Left ventricle myocardium inferior (tissue), 1 donor: ENCODE results near the gene NUP210. TPM values are rescaled to one million over a fixed set of nuclear protein-coding genes. Genes with fewer than 3 reads are reported as not detected.

Experiments used
- DNase-seq: peaks from one replicate; pipeline ENCODE4 v3.0.0-alpha.2; 2020
- H3K27ac ChIP-seq: fragments of 200-600 bp; replicated peaks from 2 replicates; pipeline ENCODE4 v1.8.0; 2021
- H3K27me3 ChIP-seq: fragments of 200-600 bp; 2 replicates; pipeline ENCODE4 v1.8.0; 2021; ENCODE audit warnings: low read depth
- H3K36me3 ChIP-seq: fragments of 200-600 bp; 2 replicates; pipeline ENCODE4 v1.8.0; 2021
- H3K4me1 ChIP-seq: fragments of 200-600 bp; 2 replicates; pipeline ENCODE4 v1.8.0; 2021
- H3K4me3 ChIP-seq: fragments of 200-600 bp; 2 replicates; pipeline ENCODE4 v1.8.0; 2021; ENCODE audit warnings: mild to moderate bottlenecking, moderate library complexity
- H3K9me3 ChIP-seq: fragments of 200-600 bp; replicated peaks from 2 replicates; pipeline ENCODE4 v1.8.0; 2021
- intact Hi-C: fragments of 100-400 bp; cut with micrococcal nuclease; formaldehyde crosslinking; loops from one replicate; pipeline ENCODE4 v1.11.0; 2022
- total RNA-seq: library from RNA; stranded (reverse); fragmentation: NEBNext Ultra II Directional; extraction: Animal tissue kit (Norgen Biotek cat#: 25700); gene quantifications from one replicate; pipeline ENCODE4 v1.2.1, GENCODE V29; 2021
- TF ChIP-seq, protein P1 (sequence below): fragments of 200-600 bp; IDR thresholded peaks from 2 replicates; pipeline ENCODE4 v1.8.0; 2021; ENCODE audit warnings: antibody characterized with exemption, mild to moderate bottlenecking, borderline replicate concordance
- donor health status: DM: no; HTN: yes; CAD: no; lungs with severe emphysema.

Gene NUP210
- total RNA-seq, 1 donor from 2014 or later = 2.8 TPM

DNA sequence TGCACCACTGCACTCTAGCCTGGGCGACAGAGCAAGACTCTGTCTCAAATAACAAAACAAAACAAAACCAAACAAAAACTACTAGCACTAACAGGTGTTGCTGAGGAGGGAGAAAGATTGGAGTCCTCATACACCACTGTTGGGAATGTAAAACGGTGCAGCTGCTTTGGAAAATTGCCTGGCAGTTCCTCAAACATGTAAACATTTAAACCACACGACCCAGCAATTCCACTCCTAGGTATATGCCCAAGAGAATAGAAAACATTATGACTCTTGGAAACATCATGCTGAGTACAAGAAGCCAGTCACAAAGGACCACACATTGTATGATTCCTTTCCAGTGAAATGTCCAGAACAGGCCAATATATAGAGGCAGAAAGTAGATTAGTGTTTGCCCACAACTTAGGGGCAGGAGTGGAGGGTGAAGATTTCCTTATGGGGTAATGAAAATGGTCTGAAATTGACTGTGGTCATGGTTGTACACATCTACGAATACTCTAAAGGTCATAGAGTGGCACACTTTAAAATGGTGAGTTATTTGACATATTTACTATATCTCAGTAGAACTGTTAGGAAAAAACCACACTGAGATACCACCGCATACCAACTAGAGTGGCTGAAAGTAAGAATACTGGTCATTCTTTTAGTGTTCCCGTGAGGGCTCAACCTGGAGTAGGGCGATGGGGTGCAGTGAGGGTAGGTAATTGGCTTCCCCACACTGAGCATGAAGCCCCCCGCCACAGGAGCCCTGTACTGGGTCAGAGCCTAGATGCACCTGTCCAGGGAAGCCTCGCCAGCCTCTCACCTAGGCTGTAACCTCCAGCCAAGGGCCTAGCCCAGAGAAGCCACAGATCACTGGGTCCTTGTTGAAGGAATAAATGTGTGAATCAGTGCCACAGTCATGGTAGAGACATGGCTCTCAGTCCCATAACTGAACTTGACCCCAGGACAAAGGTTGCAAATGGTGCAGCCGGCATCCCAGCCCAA lies 131.1 kb downstream of the NUP210 start:
- TF ChIP-seq, protein P1, sequence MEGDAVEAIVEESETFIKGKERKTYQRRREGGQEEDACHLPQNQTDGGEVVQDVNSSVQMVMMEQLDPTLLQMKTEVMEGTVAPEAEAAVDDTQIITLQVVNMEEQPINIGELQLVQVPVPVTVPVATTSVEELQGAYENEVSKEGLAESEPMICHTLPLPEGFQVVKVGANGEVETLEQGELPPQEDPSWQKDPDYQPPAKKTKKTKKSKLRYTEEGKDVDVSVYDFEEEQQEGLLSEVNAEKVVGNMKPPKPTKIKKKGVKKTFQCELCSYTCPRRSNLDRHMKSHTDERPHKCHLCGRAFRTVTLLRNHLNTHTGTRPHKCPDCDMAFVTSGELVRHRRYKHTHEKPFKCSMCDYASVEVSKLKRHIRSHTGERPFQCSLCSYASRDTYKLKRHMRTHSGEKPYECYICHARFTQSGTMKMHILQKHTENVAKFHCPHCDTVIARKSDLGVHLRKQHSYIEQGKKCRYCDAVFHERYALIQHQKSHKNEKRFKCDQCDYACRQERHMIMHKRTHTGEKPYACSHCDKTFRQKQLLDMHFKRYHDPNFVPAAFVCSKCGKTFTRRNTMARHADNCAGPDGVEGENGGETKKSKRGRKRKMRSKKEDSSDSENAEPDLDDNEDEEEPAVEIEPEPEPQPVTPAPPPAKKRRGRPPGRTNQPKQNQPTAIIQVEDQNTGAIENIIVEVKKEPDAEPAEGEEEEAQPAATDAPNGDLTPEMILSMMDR = no peak
- H3K4me3 ChIP-seq = no peak overlapping the region
- H3K27ac ChIP-seq = no peak overlapping the region
- no peaks in the 10 kb centered on the region for H3K36me3 ChIP-seq
- intact Hi-C loops = no loop called here
- peaks cover 75% of the 10 kb centered on the region for H3K27me3 ChIP-seq
- peaks cover 17% of the 10 kb centered on the region for H3K9me3 ChIP-seq
- no peaks in the 10 kb centered on the region for H3K4me1 ChIP-seq
- no peak for DNase-seq

DNA sequence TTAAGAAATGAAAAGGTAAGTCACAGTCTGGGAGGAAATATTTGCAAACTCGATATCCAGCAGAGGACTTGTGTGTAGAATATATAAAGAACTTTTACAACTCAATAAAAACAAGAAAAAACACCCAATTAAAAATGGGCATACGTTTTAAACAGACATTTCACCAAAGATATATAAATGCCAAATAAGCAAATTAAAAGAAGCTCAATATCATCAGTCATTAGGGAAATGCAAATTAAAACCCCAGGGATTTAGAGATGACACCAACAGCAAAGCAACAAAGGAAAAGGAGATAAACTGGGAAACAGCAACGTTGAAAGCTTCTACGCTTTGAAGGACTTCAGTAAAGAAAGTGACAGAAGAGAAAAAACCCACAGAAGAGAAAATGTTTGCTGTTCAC lies 132.3 kb downstream of the NUP210 start:
- Histone ChIP-seq H3K4me1 (peaks cover 4% of the 10 kb centered on the region), H3K9me3 (peaks cover 23% of the 10 kb centered on the region), H3K27ac (no peak overlapping the region), H3K27me3 (peaks cover 74% of the 10 kb centered on the region), H3K36me3 (no peaks in the 10 kb centered on the region), H3K4me3 (no peak overlapping the region)
- intact Hi-C loops = no loop called here
- DNase-seq = no peak
- TF ChIP-seq, protein P1 = no peak

DNA sequence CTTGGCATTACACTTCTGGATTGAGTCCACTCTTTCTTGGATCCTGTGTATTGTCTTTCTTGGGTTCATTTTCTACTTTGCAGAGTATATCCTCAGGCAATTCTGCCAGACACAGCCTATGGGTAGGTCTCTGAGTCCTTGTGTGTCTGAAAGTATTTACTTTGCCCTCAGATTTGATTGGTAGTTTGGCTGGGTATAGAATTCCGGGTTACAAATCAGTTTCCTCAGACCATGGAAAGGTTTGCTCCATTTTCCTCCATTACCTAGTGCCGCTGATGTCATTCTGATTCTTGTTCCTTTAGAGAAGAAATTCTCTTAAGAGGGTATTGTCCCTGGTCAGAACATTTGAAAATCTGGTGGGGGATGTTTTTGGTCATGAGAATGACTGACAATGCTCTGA lies 133.2 kb downstream of the NUP210 start:
- Histone ChIP-seq H3K27me3 (peaks cover 74% of the 10 kb centered on the region), H3K4me1 (peaks cover 10% of the 10 kb centered on the region), H3K4me3 (no peak overlapping the region), H3K27ac (no peak overlapping the region), H3K36me3 (no peaks in the 10 kb centered on the region), H3K9me3 (peaks cover 23% of the 10 kb centered on the region)
- TF ChIP-seq, protein P1 = no peak
- intact Hi-C loops = no loop called here
- no peak for DNase-seq

DNA sequence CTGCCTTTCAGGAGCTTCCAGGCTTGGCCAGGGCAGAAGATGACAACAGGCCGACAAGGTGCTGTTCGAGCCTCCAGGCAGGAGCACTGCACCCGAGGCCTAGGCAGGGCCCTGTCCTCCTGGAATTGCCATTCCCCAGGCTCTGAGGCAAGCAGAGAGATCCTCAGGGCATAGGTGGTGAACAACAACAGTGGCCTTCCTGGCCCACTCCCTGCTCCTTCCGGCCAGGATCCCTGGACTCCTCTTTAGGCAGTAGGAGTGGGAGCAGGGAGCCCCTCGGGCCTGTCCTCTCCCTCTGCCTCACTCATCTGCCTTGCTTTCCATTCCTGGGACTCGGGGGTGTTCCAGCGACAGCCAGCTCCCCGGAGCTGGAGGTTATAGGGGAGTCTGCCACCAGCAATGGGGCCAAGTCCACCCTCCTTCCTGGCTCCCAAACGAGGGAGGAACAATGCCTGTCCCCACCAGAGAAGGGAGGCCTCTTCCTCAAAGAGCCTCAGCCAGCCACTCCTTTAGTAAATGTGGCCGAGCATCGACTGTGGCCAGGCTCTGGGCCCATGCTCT lies 135.0 kb downstream of the NUP210 start:
- no peak for DNase-seq
- intact Hi-C loops = no loop called here
- H3K27me3 ChIP-seq = peaks cover 84% of the 10 kb centered on the region
- H3K4me1 ChIP-seq = peaks cover 22% of the 10 kb centered on the region
- peaks cover 23% of the 10 kb centered on the region for H3K9me3 ChIP-seq
- no peaks in the 10 kb centered on the region for H3K36me3 ChIP-seq
- no peak overlapping the region for H3K27ac ChIP-seq
- TF ChIP-seq, protein P1 = no peak
- no peak overlapping the region for H3K4me3 ChIP-seq

DNA sequence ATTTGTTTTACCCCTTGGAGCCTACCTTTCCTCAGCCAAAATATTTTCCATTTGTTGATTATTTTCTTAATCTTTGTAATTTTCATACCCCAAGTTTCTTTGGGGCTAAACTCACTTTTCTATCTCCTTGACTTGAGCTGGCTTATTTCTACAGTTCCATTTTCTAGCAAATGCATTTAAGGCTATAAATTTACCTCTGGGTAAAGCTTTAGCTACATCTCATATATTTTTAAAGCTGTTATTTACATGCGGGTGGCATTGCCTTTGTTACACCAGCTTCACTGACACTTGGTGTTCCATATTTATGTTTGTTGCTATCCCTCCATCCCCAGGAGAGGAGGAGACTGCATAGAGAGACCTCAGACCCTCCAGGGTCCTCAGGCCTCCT lies 136.3 kb downstream of the NUP210 start:
- Histone ChIP-seq H3K36me3 (no peaks in the 10 kb centered on the region), H3K4me1 (peaks cover 22% of the 10 kb centered on the region), H3K27me3 (peaks cover 75% of the 10 kb centered on the region), H3K27ac (no peak overlapping the region), H3K4me3 (peak overlapping the region; percentile 59), H3K9me3 (peaks cover 23% of the 10 kb centered on the region)
- TF ChIP-seq, protein P1 = no peak
- intact Hi-C loops = no loop called here
- no peak for DNase-seq
